Thyroid gland (tissue), 4 donors: ENCODE data around the gene ORC3. TPM values are rescaled to one million over a fixed set of nuclear protein-coding genes. Genes with fewer than 3 reads are reported as not detected.

Experiments used
- DNase-seq, 2 donors: peaks; one replicate each; pipeline ENCODE4 v3.0.0-alpha.2; 2019
- H3K27ac ChIP-seq, 3 donors: fragments of 200-600 bp; sonication (generic); 1 replicate in 2 of 3; 2 replicates in 1 of 3; pipeline ENCODE4 v1.5.1; 2016 to 2019; ENCODE audit warnings: mild to moderate bottlenecking in 1 of 3, moderate library complexity in 1 of 3
- H3K27me3 ChIP-seq: fragments of 200-600 bp; sonication (generic); one replicate; pipeline ENCODE4 v1.5.1; 2019
- H3K36me3 ChIP-seq, 2 donors: fragments of 200-600 bp; sonication (generic); one replicate each; pipeline ENCODE4 v1.5.1; 2016 to 2019
- H3K4me1 ChIP-seq, 2 donors: fragments of 200-600 bp; sonication (generic); one replicate each; pipeline ENCODE4 v1.5.1; 2017 to 2019
- H3K4me3 ChIP-seq, 3 donors: fragments of 200-600 bp; sonication (generic); replicated peaks in 1 of 3; 1 replicate in 2 of 3; 2 replicates in 1 of 3; pipeline ENCODE4 v1.5.1; 2016; ENCODE audit warnings: mild to moderate bottlenecking in 1 of 3
- H3K9me3 ChIP-seq: fragments of 200-600 bp; sonication (generic); one replicate; pipeline ENCODE4 v1.5.1; 2017
- CTCF ChIP-seq, 6 experiments: fragments of 200-600 bp in 3 of 6; fragments of 450-650 bp in 3 of 6; sonication (generic) in 3 of 6; IDR thresholded peaks; one replicate each; pipeline ENCODE4 v1.5.1; 2016 to 2019; ENCODE audit warnings: antibody characterized with exemption in 6 of 6, mild to moderate bottlenecking in 2 of 6, inconsistent platforms in 1 of 6, moderate library complexity in 1 of 6
- POLR2A ChIP-seq, 2 donors: fragments of 450-650 bp; IDR thresholded peaks; one replicate each; pipeline ENCODE4 v1.6.1; 2017; ENCODE audit warnings: antibody characterized with exemption in 2 of 2, mild to moderate bottlenecking in 2 of 2, moderate library complexity in 1 of 2
- WGBS, 2 donors: methylation state at CpG; one replicate each; pipeline ENCODE4 v1.1.5; 2017; 5-methylcytosine and 5-hydroxymethylcytosine counted together
- intact Hi-C: fragments of 100-400 bp; cut with DNase I; formaldehyde crosslinking; loops from one replicate; pipeline ENCODE4 v1.15.1; 2023
- total RNA-seq, 4 donors: library from RNA; depleted of rRNA; stranded (reverse); fragments of >200 nt; gene quantifications; one replicate each; pipeline ENCODE4 v1.2.3, GENCODE V29; 2016

Gene ORC3
- total RNA-seq, 4 donors from 2014 or later: 18.3 to 33.6 (median 23.7) TPM

- Histone ChIP-seq H3K4me3 (no peak overlapping the region), H3K27ac (no peak overlapping the region), H3K36me3 (peaks cover 0 to 7% of the 10 kb centered on the region in 2 donors), H3K9me3 (no peaks in the 10 kb centered on the region), H3K4me1 (no peaks in the 10 kb centered on the region), H3K27me3 (no peaks in the 10 kb centered on the region)
- intact Hi-C loops: no loop called here
- no peak for DNase-seq
- WGBS, 2 donors: 74 to 84% methylated on average over 1 of the region's 1 CpG
- TF ChIP-seq POLR2A (IDR thresholded peaks at IDR 0.05) (no peak), CTCF (IDR thresholded peaks at IDR 0.05) (no peak)
These were observed 51.2 kb downstream of the ORC3 start for GRCh38 chr6:87641065-87641692.

DNA sequence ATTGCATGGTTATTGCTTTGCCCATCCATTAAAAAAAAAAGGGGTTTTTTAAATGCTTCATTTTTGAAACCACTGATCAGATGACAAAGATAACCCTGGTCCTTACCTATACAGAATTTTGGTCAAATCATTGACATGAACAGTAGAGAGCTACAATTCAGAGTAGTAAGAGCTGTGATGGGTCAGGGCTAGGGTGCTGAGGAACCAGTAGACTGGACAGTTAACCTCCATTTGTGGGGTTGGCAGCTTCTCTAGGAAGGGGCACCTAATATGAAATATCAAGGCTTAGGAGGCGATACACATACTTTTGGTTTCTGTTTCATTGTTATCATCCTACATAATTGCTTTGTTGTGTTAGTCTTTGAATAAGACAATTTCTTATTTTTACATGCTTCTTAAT, 55.1 kb downstream of the ORC3 start:
- Histone ChIP-seq H3K27ac (no peak overlapping the region), H3K27me3 (no peaks in the 10 kb centered on the region), H3K4me1 (no peaks in the 10 kb centered on the region), H3K9me3 (no peaks in the 10 kb centered on the region), H3K4me3 (no peak overlapping the region), H3K36me3 (no peaks in the 10 kb centered on the region)
- intact Hi-C loops: no loop called here
- WGBS, 2 donors: 66 to 81% methylated on average over 1 of the region's 1 CpG
- no peak for DNase-seq
- no peak for TF ChIP-seq POLR2A (IDR thresholded peaks at IDR 0.05)

GRCh38 chr6:87653074-87653962, 63.4 kb downstream of the ORC3 start:
- H3K27me3 ChIP-seq: no peaks in the 10 kb centered on the region
- DNase-seq: no peak
- no peaks in the 10 kb centered on the region for H3K4me1 ChIP-seq
- H3K4me3 ChIP-seq: no peak overlapping the region
- H3K36me3 ChIP-seq: no peaks in the 10 kb centered on the region
- WGBS, 2 donors: 62 to 69% methylated on average over 3 of the region's 3 CpGs
- intact Hi-C loops: no loop called here
- no peaks in the 10 kb centered on the region for H3K9me3 ChIP-seq
- TF ChIP-seq POLR2A (IDR thresholded peaks at IDR 0.05) (no peak), CTCF (IDR thresholded peaks at IDR 0.05) (no peak)
- no peak overlapping the region for H3K27ac ChIP-seq

- Histone ChIP-seq H3K36me3 (no peaks in the 10 kb centered on the region), H3K4me1 (no peaks in the 10 kb centered on the region), H3K9me3 (no peaks in the 10 kb centered on the region), H3K27me3 (no peaks in the 10 kb centered on the region), H3K27ac (no peak overlapping the region), H3K4me3 (no peak overlapping the region)
- TF ChIP-seq POLR2A (IDR thresholded peaks at IDR 0.05): no peak
- TF ChIP-seq CTCF (IDR thresholded peaks at IDR 0.05): no peak
- 94 to 97% methylated on average over 1 of the region's 1 CpG for WGBS, 2 donors
- intact Hi-C loops: no loop called here
- no peak for DNase-seq
These were observed 64.2 kb downstream of the ORC3 start for GRCh38 chr6:87654122-87654521.

DNA sequence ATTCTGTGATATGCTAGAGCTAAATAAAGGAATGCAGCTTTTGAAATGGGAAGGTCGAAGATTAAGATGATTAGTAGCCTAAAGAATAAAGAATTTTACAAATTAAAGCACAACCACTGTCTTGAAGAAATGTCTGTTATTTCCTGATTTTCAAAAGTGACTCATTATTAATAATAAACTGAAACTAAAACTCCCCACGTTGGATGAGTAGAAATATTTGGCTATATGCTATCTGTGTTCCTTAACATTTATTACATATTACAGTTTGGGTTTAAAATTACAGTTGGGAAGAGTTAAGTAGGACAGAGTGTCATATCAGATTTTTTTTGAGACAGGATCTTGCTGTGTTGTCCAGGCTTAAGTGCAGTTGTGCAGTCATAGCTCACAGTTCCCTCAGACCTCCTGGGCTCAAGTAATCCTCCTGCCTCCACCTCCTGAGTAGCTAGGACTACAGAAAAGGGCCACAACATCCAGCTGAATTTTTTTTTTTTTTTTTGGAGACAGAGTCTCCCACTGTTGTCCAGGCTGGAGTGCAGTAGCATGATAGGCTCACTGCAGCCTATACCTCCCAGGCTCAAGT, 65.0 kb downstream of the ORC3 start:
- no peak for DNase-seq
- H3K27me3 ChIP-seq: no peaks in the 10 kb centered on the region
- intact Hi-C loops: no loop called here
- H3K4me3 ChIP-seq: no peak overlapping the region
- TF ChIP-seq POLR2A (IDR thresholded peaks at IDR 0.05) (no peak), CTCF (IDR thresholded peaks at IDR 0.05) (no peak)
- no peaks in the 10 kb centered on the region for H3K9me3 ChIP-seq
- H3K4me1 ChIP-seq: no peaks in the 10 kb centered on the region
- no peaks in the 10 kb centered on the region for H3K36me3 ChIP-seq
- no peak overlapping the region for H3K27ac ChIP-seq
- 82 to 92% methylated on average over 2 of the region's 2 CpGs for WGBS, 2 donors
